ENCODE results near the gene PARVA.

PARVA gene

DNA sequence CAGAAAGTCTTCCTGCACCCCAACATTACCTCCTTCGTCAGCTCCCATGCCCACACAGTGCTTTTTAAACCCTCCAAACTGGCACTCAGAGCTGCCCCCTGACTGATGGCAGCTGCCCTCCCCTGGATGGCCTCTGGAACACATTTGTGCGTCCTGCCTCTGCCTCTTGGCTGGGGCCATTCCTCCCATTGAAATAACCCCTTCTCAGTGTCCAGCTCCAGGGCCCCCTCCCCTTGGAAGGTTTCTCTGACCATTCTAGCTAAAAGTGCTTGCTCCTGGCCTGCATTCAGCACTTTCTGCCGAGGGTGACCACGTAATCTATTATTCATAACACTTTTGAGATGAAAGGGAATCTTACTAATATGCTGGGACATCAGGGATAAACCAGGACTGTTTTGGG is 130.0 kb downstream of the PARVA start:
- TF ChIP-seq, protein P1, sequence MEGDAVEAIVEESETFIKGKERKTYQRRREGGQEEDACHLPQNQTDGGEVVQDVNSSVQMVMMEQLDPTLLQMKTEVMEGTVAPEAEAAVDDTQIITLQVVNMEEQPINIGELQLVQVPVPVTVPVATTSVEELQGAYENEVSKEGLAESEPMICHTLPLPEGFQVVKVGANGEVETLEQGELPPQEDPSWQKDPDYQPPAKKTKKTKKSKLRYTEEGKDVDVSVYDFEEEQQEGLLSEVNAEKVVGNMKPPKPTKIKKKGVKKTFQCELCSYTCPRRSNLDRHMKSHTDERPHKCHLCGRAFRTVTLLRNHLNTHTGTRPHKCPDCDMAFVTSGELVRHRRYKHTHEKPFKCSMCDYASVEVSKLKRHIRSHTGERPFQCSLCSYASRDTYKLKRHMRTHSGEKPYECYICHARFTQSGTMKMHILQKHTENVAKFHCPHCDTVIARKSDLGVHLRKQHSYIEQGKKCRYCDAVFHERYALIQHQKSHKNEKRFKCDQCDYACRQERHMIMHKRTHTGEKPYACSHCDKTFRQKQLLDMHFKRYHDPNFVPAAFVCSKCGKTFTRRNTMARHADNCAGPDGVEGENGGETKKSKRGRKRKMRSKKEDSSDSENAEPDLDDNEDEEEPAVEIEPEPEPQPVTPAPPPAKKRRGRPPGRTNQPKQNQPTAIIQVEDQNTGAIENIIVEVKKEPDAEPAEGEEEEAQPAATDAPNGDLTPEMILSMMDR (IDR thresholded peaks at IDR 0.05; ENCODE audit: borderline replicate concordance, insufficient read depth, low read depth, low read length): no peak
- H3K4me3 ChIP-seq (ENCODE audit: low read depth, low read length): no peak overlapping the region

DNA sequence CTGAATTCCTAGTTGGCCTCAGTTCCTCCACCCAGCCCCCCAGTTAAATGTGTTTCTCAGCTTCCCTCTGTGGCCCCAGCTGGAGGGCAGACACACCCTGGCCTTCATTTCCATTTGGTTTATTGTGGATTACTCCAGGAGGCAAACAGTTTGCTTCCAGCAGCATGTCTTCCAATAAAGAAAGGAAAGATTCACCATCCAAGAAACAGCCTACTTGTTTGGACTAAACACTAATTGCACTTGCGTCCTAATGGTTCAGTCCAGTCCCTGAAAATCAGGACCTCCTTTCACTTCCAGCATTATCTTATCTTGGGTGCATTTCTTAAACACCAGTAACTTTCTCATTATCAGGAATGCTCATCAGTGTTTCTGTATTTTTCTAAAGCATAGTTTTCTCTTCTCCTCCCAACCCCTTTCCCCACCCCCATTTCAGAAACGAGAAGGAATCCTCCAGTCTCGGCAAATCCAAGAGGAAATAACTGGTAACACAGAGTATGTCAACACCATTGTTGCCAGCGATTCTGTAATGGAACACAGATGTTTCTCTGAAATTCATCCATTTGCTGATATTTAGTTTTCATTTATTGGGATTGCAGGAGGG is 130.9 kb downstream of the PARVA start:
- H3K4me3 ChIP-seq (ENCODE audit: low read depth, low read length): no peak overlapping the region
- TF ChIP-seq, protein P1 (IDR thresholded peaks at IDR 0.05; ENCODE audit: borderline replicate concordance, insufficient read depth, low read depth, low read length): no peak

DNA sequence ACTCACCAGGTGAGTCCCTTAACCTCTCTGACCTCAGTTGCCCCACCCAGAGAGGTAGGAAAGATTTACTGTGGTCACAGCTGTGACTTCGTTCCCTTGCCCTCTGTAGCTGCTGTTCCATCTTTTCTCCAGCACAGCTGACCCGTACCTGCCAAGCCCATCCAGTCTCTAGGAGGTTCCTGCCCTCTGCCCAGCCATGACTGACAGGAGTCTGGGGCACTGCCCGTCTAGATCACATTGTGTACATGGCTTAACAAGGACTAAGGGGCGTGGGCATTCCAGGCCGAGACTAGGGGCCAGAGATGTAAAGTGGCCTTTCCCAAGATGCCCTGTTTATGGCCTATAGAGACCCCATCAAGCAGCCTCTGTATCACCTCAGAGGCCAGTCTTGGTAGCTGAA is 132.0 kb downstream of the PARVA start:
- H3K4me3 ChIP-seq (ENCODE audit: low read depth, low read length): no peak overlapping the region
- TF ChIP-seq, protein P1 (IDR thresholded peaks at IDR 0.05; ENCODE audit: borderline replicate concordance, insufficient read depth, low read depth, low read length): no peak

DNA sequence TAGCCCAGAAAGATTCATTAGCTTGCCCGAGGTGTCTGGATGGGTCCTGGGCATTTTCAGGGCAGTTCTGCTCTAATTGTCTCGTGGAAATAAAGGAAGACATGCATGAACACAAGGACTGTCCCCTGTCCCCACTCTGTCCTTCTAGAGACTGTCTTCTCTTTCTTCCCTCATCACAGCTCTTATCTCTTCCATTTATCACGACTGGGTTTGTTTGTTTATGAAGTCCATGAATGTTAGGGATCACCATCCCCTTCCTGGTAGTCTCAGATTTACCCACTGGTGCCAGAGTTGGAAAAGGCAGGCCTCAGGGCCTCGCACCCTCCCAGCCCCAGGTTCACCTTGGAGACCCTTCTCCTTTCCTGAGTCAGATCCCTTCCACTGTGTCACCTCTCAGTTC is 134.8 kb downstream of the PARVA start:
- no peak overlapping the region for H3K4me3 ChIP-seq (ENCODE audit: low read depth, low read length)
- TF ChIP-seq, protein P1 (IDR thresholded peaks at IDR 0.05; ENCODE audit: borderline replicate concordance, insufficient read depth, low read depth, low read length): no peak

DNA sequence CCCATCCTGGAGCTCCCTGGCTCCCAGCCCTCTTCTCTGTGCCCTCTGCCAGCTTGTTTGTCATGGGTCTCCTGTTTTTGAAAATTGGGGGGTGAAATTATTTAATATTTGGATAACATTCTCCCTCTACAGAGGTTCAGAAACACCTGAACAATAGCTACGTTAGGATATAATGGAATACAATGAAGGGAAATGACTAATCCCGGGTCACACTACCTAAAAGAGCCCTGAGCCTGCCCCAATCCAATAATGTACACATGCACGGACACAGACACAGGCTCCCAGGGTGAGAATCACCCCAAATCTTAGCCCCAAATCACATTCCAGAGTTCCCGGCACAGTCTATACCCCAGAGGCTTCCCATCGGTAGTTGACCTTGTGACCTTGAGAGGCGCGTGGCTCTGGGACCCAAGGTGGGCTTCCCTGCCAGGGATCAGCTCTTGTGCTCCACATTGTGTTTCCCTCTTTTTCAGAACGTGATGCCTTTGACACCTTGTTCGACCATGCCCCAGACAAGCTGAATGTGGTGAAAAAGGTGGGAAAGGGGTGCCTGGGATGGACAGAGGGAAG is 135.5 kb downstream of the PARVA start:
- no peak overlapping the region for H3K4me3 ChIP-seq (ENCODE audit: low read depth, low read length)
- TF ChIP-seq, protein P1 (IDR thresholded peaks at IDR 0.05; ENCODE audit: borderline replicate concordance, insufficient read depth, low read depth, low read length): no peak

DNA sequence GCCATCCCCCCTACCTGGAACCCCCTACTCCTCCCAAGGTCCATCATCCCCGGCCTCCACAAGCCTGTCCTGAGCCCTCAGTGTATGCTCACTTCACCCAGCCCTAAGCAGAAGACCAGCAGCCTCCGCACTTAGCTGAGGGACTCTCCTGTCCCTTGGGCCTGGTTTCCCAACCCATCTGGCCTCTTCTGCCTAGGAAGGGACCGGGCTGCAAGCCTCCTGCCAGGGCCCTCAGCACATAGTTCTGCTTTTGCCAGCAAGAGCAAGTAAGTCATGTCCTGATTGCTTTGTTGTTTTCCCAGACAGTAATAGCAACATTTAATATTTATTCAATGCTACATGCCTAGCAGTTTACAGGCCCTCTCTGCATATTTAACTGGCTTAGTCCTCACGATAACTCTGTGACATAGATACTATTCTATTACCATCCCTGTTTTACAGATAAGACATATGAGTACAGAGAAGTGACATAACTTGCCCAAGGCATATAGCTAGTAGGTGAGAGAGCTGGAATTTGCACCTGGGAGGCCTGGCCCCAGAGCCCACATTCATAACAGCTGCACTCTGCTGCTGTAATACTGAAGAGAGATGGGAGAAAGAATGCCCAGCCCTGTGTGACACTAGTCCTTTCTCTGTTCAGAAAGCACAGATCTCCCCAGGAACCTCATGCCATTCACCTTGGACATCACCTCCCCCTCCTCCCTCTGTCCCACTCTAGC is 139.2 kb downstream of the PARVA start:
- TF ChIP-seq, protein P1 (IDR thresholded peaks at IDR 0.05; ENCODE audit: borderline replicate concordance, insufficient read depth, low read depth, low read length): no peak
- no peak overlapping the region for H3K4me3 ChIP-seq (ENCODE audit: low read depth, low read length)

DNA sequence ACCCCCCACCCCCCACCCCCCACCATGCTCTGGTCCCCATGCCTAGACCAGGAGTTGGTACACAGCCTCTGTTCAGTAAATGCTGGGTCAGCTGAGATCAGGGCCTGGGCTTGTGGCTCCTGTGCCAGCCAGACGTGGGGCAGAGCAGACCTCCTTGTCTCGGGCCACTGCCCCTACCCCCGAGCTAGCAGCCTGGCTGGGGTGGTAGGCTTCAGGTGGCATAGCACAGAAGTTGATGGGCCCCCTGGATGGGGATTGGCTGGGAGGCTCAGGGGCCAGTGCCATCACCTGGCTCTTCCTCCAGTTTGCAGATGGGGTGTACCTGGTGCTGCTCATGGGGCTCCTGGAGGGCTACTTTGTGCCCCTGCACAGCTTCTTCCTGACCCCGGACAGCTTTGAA is 139.9 kb downstream of the PARVA start:
- TF ChIP-seq, protein P1 (IDR thresholded peaks at IDR 0.05; ENCODE audit: borderline replicate concordance, insufficient read depth, low read depth, low read length): no peak

More for the DNA sequence above, 139.9 kb downstream of the PARVA start:
- no peak overlapping the region for H3K4me3 ChIP-seq (ENCODE audit: low read depth, low read length)
